Caco-2 (cell line): Measurements from ENCODE around the gene SCAMP1. TPM values are rescaled to one million over a fixed set of nuclear protein-coding genes. Genes with fewer than 3 reads are reported as not detected.

Experiments
- BruUV-seq: library from RNA; stranded (reverse); fragments of 400-500 nt; replicated peaks from 2 replicates; lab custom pipeline; 2021; lab: Mats Ljungman, UMichigan
- CTCF ChIA-PET: fragments of 300-600 bp; sonication (Branson Sonifier 250); formaldehyde crosslinking; loops from one replicate; lab custom pipeline; 2022; ENCODE audit warnings: antibody characterized with exemption; lab: Charles Lee
- POLR2A ChIA-PET: fragments of 300-600 bp; sonication (Branson Sonifier 250); formaldehyde crosslinking; loops from one replicate; lab custom pipeline; 2022; ENCODE audit warnings: antibody characterized with exemption; lab: Charles Lee
- DNase-seq, 2 experiments: peaks; one replicate each; pipeline versions ENCODE4 v3.0.0 to v3.0.0-alpha.2; 2020 to 2022
- H3K27me3 ChIP-seq: replicated peaks from 2 replicates; pipeline ENCODE4 v1.6.0; 2011; ENCODE audit warnings: low read length; ENCODE audit not compliant: control insufficient read depth, insufficient read depth
- H3K36me3 ChIP-seq: 2 replicates; pipeline ENCODE4 v1.5.1; 2011; ENCODE audit warnings: low read length; ENCODE audit not compliant: control insufficient read depth, insufficient read depth
- H3K4me1 ChIP-seq: fragments of 250-450 bp; sonication (Bioruptor Pico); 2 replicates; pipeline ENCODE4 v1.5.1; 2020; ENCODE audit warnings: mild to moderate bottlenecking
- H3K4me3 ChIP-seq: 2 replicates; pipeline ENCODE4 v1.5.1; 2011; ENCODE audit warnings: low read depth, mild to moderate bottlenecking, control low read depth, low read length
- H3K9me3 ChIP-seq: fragments of 250-450 bp; sonication (Bioruptor Pico); 2 replicates; pipeline ENCODE4 v1.5.1; 2020; ENCODE audit warnings: mild to moderate bottlenecking, moderate library complexity
- H3K27ac Mint-ChIP-seq: one replicate; pipeline ENCODE4 v1.8.0; 2022; ENCODE audit warnings: mixed read lengths; ENCODE audit not compliant: unreplicated experiment
- H3K27me3 Mint-ChIP-seq: one replicate; pipeline ENCODE4 v1.8.0; 2022; ENCODE audit warnings: mixed read lengths; ENCODE audit not compliant: insufficient read depth, unreplicated experiment
- H3K36me3 Mint-ChIP-seq: one replicate; pipeline ENCODE4 v1.8.0; 2022; ENCODE audit warnings: mild to moderate bottlenecking, mixed read lengths; ENCODE audit not compliant: insufficient read depth, unreplicated experiment
- H3K4me1 Mint-ChIP-seq: one replicate; pipeline ENCODE4 v1.8.0; 2022; ENCODE audit warnings: low read depth, mixed read lengths; ENCODE audit not compliant: unreplicated experiment
- H3K4me3 Mint-ChIP-seq: one replicate; pipeline ENCODE4 v1.8.0; 2022; ENCODE audit warnings: mild to moderate bottlenecking, moderate library complexity, mixed read lengths; ENCODE audit not compliant: unreplicated experiment
- H3K9me3 Mint-ChIP-seq: one replicate; pipeline ENCODE4 v1.8.0; 2022; ENCODE audit warnings: mixed read lengths; ENCODE audit not compliant: unreplicated experiment
- intact Hi-C: fragments of 100-400 bp; cut with micrococcal nuclease; formaldehyde crosslinking; loops from one replicate; pipeline ENCODE4 v1.10.0; 2022; ENCODE audit not compliant: unreplicated experiment
- total RNA-seq: library from RNA; stranded (reverse); gene quantifications from 2 replicates; pipeline ENCODE4 v1.2.3, GENCODE V29; 2022
- TF ChIP-seq, protein P1 (sequence below), 2 experiments: fragments of 200-600 bp in 1 of 2; IDR thresholded peaks; 1 replicate in 1 of 2; 2 replicates in 1 of 2; pipeline versions ENCODE4 v1.5.1 to v1.8.0; 2011 to 2022; ENCODE audit warnings: antibody characterized with exemption in 1 of 2, control low read depth in 1 of 2, inconsistent platforms in 1 of 2, low read depth in 1 of 2, low read length in 1 of 2, mild to moderate bottlenecking in 1 of 2, moderate library complexity in 1 of 2; ENCODE audit not compliant: insufficient read depth in 1 of 2, severe bottlenecking in 1 of 2, unreplicated experiment in 1 of 2

SCAMP1 gene
- total RNA-seq, 1 experiment from 2014 or later, result 21.3 TPM

DNA sequence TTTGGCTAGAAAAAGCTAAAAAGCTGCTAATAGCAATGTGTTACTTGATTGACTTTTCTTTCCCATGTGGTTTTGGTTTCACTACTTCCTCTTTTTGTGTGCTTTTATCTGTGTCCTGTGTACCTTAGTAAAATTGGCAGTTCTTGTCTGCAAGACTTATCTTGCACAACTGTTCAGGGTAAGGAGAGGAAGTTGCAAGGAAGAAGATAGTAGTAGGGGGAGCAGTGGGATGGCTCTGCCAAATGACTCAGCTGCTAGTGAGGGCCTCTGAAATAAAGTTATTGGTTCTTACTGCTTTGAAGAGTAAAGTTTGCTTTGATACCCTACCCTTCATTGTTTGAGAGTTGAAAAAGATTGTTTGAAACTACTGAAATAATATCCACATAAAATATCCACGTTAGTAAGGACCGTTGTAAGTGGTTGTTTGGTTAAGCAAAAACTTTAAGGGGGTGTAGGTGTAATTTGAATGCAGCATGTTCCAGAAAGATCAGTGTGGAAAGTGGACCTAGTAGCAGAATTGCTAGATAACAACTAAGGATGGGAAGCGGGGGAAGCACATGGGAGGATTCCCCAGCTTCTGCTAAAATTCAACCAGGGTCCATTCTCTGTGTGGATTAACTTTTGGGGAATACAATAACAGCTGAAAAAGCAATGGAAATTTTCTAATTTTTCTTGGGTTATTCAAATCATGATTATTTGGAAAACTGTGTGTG lies 123.5 kb downstream of the SCAMP1 start:
- intact Hi-C loops, result no loop called here
- CTCF ChIA-PET, result no interaction called here
- H3K27me3 ChIP-seq, result no peaks in the 10 kb centered on the region
- DNase-seq, result no peak
- H3K4me1 Mint-ChIP-seq, result no peaks in the 10 kb centered on the region
- peaks cover 46% of the 10 kb centered on the region for H3K36me3 Mint-ChIP-seq
- H3K4me1 ChIP-seq, result no peaks in the 10 kb centered on the region
- H3K27me3 Mint-ChIP-seq, result no peaks in the 10 kb centered on the region
- H3K27ac Mint-ChIP-seq, result no peak overlapping the region
- TF ChIP-seq, protein P1, sequence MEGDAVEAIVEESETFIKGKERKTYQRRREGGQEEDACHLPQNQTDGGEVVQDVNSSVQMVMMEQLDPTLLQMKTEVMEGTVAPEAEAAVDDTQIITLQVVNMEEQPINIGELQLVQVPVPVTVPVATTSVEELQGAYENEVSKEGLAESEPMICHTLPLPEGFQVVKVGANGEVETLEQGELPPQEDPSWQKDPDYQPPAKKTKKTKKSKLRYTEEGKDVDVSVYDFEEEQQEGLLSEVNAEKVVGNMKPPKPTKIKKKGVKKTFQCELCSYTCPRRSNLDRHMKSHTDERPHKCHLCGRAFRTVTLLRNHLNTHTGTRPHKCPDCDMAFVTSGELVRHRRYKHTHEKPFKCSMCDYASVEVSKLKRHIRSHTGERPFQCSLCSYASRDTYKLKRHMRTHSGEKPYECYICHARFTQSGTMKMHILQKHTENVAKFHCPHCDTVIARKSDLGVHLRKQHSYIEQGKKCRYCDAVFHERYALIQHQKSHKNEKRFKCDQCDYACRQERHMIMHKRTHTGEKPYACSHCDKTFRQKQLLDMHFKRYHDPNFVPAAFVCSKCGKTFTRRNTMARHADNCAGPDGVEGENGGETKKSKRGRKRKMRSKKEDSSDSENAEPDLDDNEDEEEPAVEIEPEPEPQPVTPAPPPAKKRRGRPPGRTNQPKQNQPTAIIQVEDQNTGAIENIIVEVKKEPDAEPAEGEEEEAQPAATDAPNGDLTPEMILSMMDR (IDR thresholded peaks at IDR 0.05; ENCODE audit: insufficient read depth in 1 of 2, low read depth in 1 of 2, low read length in 1 of 2, severe bottlenecking in 1 of 2, unreplicated experiment in 1 of 2), result no peak
- POLR2A ChIA-PET, result no interaction called here
- H3K9me3 Mint-ChIP-seq, result no peaks in the 10 kb centered on the region
- H3K36me3 ChIP-seq, result peaks cover 2% of the 10 kb centered on the region; the same call in 1 of the 2 replicates
- no peaks in the 10 kb centered on the region for H3K9me3 ChIP-seq
- no peak overlapping the region for H3K4me3 ChIP-seq
- H3K4me3 Mint-ChIP-seq, result no peak overlapping the region
- BruUV-seq, result no TSS peak

DNA sequence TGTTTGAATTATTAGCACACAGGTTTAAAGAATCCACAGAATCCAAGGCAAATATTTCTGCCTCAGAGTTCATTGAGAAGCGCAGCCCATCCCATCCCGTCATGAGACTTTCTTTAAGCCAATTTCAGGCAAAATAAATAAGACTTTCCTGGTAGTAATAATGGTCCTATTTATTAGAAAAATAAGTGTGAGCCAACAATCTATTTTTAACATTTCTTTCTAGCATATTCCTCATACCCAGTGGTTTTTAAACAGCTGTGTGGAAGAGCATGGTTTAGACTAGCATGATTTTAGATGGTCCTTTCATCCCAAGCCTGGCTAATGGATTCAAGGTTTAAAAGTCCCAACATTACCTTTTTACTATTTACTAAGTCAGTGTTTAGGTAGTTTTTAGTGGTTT lies 125.8 kb downstream of the SCAMP1 start:
- TF ChIP-seq, protein P1 (IDR thresholded peaks at IDR 0.05; ENCODE audit: insufficient read depth in 1 of 2, low read depth in 1 of 2, low read length in 1 of 2, severe bottlenecking in 1 of 2, unreplicated experiment in 1 of 2), result no peak
- no peak overlapping the region for H3K4me3 Mint-ChIP-seq
- H3K27me3 Mint-ChIP-seq, result no peaks in the 10 kb centered on the region
- CTCF ChIA-PET, result no interaction called here
- BruUV-seq, result no TSS peak
- H3K36me3 ChIP-seq, result peaks cover 2% of the 10 kb centered on the region; the same call in 1 of the 2 replicates
- no peak overlapping the region for H3K4me3 ChIP-seq
- H3K27me3 ChIP-seq, result no peaks in the 10 kb centered on the region
- no peaks in the 10 kb centered on the region for H3K4me1 ChIP-seq
- no peaks in the 10 kb centered on the region for H3K9me3 ChIP-seq
- no peak for DNase-seq
- POLR2A ChIA-PET, result no interaction called here
- H3K9me3 Mint-ChIP-seq, result no peaks in the 10 kb centered on the region
- intact Hi-C loops, result no loop called here
- no peak overlapping the region for H3K27ac Mint-ChIP-seq
- H3K36me3 Mint-ChIP-seq, result peaks cover 61% of the 10 kb centered on the region
- H3K4me1 Mint-ChIP-seq, result no peaks in the 10 kb centered on the region

DNA sequence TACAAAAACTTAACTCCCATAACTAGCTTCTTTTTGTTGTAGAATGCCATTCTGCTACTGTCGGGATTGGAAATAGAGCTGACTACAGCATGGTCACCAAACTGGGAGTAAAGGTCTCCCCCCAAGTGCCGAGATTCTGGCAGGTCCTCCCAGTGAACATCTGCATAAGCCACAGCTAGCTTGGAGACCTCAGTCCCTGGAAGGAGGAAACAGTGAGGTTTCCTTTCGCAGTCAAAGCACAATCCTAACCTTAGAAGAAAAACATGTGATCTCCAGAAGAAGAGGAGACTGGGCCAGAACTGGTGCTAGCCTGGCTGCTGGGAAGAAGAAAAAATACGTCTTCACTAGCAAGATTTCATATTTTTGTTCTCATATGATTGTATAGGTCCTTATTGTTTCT lies 127.4 kb downstream of the SCAMP1 start:
- Mint-ChIP-seq H3K4me1 (no peaks in the 10 kb centered on the region), H3K9me3 (no peaks in the 10 kb centered on the region), H3K27me3 (no peaks in the 10 kb centered on the region), H3K36me3 (peaks cover 64% of the 10 kb centered on the region), H3K27ac (no peak overlapping the region), H3K4me3 (no peak overlapping the region)
- intact Hi-C loops, result no loop called here
- Histone ChIP-seq H3K4me3 (no peak overlapping the region), H3K36me3 (peaks cover 2% of the 10 kb centered on the region; the same call in 1 of the 2 replicates), H3K27me3 (no peaks in the 10 kb centered on the region), H3K4me1 (no peaks in the 10 kb centered on the region), H3K9me3 (no peaks in the 10 kb centered on the region)
- no peak for DNase-seq
- POLR2A ChIA-PET, result no interaction called here
- TF ChIP-seq, protein P1 (IDR thresholded peaks at IDR 0.05; ENCODE audit: insufficient read depth in 1 of 2, low read depth in 1 of 2, low read length in 1 of 2, severe bottlenecking in 1 of 2, unreplicated experiment in 1 of 2), result no peak
- no TSS peak for BruUV-seq
- CTCF ChIA-PET, result no interaction called here
